ENCODE results near the gene P2RY1. TPM values are rescaled to one million over a fixed set of nuclear protein-coding genes. Genes with fewer than 3 reads are reported as not detected.
"Not testable (repeated sequence)": the region's sequence is repeated elsewhere in the genome, so short reads cannot be mapped to it uniquely, and the experiment has no call there.

P2RY1 gene
- total and polyA plus RNA-seq, 4 donors, result 3.3 to 20.2 (median 10.4) TPM

DNA sequence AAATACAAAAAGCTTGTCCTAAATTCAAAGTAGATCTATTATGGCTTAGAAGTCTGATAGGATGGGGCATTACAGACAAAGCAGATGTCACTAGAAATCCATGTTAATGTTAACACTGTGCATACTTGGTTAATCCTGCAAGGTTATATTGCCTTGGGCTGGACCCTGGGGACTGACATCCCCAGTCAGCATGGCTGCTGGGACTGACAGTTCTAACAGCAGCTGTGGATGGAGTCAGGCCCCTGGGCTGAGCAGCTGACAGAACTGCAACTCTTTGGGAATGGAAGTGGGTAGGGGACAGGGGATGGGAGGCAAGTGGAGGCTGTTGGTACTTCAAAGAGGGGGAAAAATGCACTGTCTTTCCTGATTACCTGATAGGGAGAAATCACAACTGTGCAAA, 7.5 kb downstream of the P2RY1 start:
- H3K36me3 ChIP-seq (ENCODE audit: control insufficient read depth in 4 of 4, insufficient read depth in 4 of 4, low read length in 4 of 4), result no peaks in the 10 kb centered on the region
- H3K9me3 ChIP-seq (ENCODE audit: control insufficient read depth in 4 of 4, insufficient read depth in 3 of 4, low read length in 3 of 4), result peaks cover 0 to 5% (median 1%) of the 10 kb centered on the region in 4 donors
- no peak overlapping the region for H3K4me3 ChIP-seq
- H3K4me1 ChIP-seq (ENCODE audit: control insufficient read depth in 5 of 5, insufficient read depth in 5 of 5, low read length in 5 of 5), result peaks cover 0 to 16% (median 4%) of the 10 kb centered on the region in 5 donors
- TF ChIP-seq, protein P1, sequence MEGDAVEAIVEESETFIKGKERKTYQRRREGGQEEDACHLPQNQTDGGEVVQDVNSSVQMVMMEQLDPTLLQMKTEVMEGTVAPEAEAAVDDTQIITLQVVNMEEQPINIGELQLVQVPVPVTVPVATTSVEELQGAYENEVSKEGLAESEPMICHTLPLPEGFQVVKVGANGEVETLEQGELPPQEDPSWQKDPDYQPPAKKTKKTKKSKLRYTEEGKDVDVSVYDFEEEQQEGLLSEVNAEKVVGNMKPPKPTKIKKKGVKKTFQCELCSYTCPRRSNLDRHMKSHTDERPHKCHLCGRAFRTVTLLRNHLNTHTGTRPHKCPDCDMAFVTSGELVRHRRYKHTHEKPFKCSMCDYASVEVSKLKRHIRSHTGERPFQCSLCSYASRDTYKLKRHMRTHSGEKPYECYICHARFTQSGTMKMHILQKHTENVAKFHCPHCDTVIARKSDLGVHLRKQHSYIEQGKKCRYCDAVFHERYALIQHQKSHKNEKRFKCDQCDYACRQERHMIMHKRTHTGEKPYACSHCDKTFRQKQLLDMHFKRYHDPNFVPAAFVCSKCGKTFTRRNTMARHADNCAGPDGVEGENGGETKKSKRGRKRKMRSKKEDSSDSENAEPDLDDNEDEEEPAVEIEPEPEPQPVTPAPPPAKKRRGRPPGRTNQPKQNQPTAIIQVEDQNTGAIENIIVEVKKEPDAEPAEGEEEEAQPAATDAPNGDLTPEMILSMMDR (IDR thresholded peaks at IDR 0.05; ENCODE audit: control extremely low read depth, extremely low read depth), result no peak
- DNase-seq (no peak), ATAC-seq (ENCODE audit: insufficient read depth, low FRiP score) (no peak)
- no peak overlapping the region for H3K9ac ChIP-seq (ENCODE audit: insufficient read depth in 1 of 2, low read length in 2 of 2)
- H3K27ac ChIP-seq (ENCODE audit: low read depth in 1 of 2, low read length in 1 of 2), result no peak overlapping the region
- H3K27me3 ChIP-seq (ENCODE audit: control insufficient read depth in 3 of 3, insufficient read depth in 3 of 3, low read length in 2 of 3), result no peaks in the 10 kb centered on the region

DNA sequence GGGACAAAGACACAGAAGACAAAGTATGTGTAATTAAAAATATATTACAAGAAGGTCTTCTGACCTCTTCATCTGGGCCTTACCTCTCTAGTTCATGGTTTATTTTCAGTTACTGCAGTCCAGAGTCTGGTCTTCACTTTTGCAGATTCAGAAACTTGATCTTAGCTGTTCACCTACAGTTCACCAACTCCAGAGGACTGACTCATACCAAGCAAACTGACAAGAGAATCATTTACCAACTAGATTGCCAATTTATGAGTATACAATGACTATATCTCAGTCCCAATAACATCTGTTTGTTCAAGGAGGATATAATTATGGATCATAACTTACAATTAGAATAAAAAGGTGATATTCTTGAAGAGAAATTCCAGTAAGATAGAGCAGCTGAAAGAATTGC, 9.0 kb downstream of the P2RY1 start:
- H3K27me3 ChIP-seq (ENCODE audit: control insufficient read depth in 3 of 3, insufficient read depth in 3 of 3, low read length in 2 of 3), result no peaks in the 10 kb centered on the region
- peaks cover 0 to 5% (median 3%) of the 10 kb centered on the region in 4 donors for H3K9me3 ChIP-seq (ENCODE audit: control insufficient read depth in 4 of 4, insufficient read depth in 3 of 4, low read length in 3 of 4)
- no peak overlapping the region for H3K4me3 ChIP-seq
- ATAC-seq (ENCODE audit: insufficient read depth, low FRiP score), result no peak
- peaks cover 0 to 7% (median 2%) of the 10 kb centered on the region in 5 donors for H3K4me1 ChIP-seq (ENCODE audit: control insufficient read depth in 5 of 5, insufficient read depth in 5 of 5, low read length in 5 of 5)
- no peak overlapping the region for H3K9ac ChIP-seq (ENCODE audit: insufficient read depth in 1 of 2, low read length in 2 of 2)
- TF ChIP-seq, protein P1 (IDR thresholded peaks at IDR 0.05; ENCODE audit: control extremely low read depth, extremely low read depth), result no peak
- no peaks in the 10 kb centered on the region for H3K36me3 ChIP-seq (ENCODE audit: control insufficient read depth in 4 of 4, insufficient read depth in 4 of 4, low read length in 4 of 4)
- DNase-seq, result no peak
- H3K27ac ChIP-seq (ENCODE audit: low read depth in 1 of 2, low read length in 1 of 2), result no peak overlapping the region

DNA sequence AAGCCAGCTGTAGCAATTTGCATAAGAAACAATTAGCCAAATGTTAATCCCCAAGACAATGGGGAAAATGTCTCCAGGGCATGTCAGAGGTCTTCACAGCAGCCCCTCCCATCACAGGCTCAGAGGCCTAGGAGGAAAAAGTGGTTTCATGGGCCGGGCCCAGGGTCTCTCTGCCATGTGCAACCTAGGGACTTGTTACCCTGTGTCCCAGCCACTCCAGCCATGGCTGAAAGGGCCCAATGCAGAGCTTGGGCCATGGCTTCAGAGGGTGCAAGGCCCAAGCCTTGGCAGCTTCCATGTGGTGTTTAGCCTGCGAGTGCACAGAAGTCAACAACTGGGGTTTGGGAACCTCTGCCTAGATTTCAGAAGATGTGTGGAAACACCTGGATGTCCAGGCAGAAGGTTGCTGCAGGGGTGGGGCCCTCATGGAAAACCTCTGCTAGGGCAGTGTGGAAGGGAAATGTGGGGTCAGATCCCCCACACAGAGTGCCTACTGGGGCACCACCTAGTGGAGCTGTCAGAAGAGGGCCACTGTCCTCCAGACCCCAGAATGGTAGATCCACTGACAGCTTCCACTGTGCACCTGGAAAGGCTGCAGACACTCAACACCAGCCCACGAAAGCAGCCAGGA, 11.8 kb downstream of the P2RY1 start:
- 86 to 100% methylated on average over 3 of the region's 3 CpGs for WGBS, 2 donors
- not testable (repeated sequence) for H3K27ac ChIP-seq (ENCODE audit: low read depth in 1 of 2, low read length in 1 of 2); DNase-seq; H3K4me1 ChIP-seq (ENCODE audit: control insufficient read depth in 5 of 5, insufficient read depth in 5 of 5, low read length in 5 of 5); ATAC-seq (ENCODE audit: insufficient read depth, low FRiP score); H3K9me3 ChIP-seq (ENCODE audit: control insufficient read depth in 4 of 4, insufficient read depth in 3 of 4, low read length in 3 of 4); H3K4me3 ChIP-seq; H3K36me3 ChIP-seq (ENCODE audit: control insufficient read depth in 4 of 4, insufficient read depth in 4 of 4, low read length in 4 of 4); H3K27me3 ChIP-seq (ENCODE audit: control insufficient read depth in 3 of 3, insufficient read depth in 3 of 3, low read length in 2 of 3); H3K9ac ChIP-seq (ENCODE audit: insufficient read depth in 1 of 2, low read length in 2 of 2)

DNA sequence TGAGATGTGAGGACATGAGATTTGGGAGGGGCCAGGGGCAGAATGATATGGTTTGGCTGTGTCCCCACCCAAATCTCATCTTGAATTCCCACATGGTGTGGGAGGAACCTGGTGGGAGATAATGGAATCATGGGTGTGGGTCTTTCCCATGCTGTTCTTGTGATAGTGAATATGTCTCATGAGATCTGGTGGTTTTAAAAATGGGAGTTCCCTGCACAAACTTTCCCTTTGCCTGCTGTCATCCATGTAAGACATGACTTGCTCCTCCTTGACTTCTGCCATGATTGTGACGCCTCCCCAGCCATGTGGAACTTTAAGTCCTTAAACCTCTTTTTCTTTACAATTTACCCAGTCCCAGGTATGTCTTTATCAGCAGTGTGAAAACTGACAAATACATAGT, 12.7 kb downstream of the P2RY1 start:
- H3K27me3 ChIP-seq (ENCODE audit: control insufficient read depth in 3 of 3, insufficient read depth in 3 of 3, low read length in 2 of 3); DNase-seq; H3K36me3 ChIP-seq (ENCODE audit: control insufficient read depth in 4 of 4, insufficient read depth in 4 of 4, low read length in 4 of 4); H3K27ac ChIP-seq (ENCODE audit: low read depth in 1 of 2, low read length in 1 of 2); ATAC-seq (ENCODE audit: insufficient read depth, low FRiP score); H3K9me3 ChIP-seq (ENCODE audit: control insufficient read depth in 4 of 4, insufficient read depth in 3 of 4, low read length in 3 of 4); H3K4me3 ChIP-seq; H3K9ac ChIP-seq (ENCODE audit: insufficient read depth in 1 of 2, low read length in 2 of 2); H3K4me1 ChIP-seq (ENCODE audit: control insufficient read depth in 5 of 5, insufficient read depth in 5 of 5, low read length in 5 of 5): not testable (repeated sequence)
- WGBS, 2 donors, result 96 to 100% methylated on average over 1 of the region's 1 CpG
